ENCODE results near the gene SEMA5A.

Gene SEMA5A

GRCh38 chr5:9314558-9314957 is 231.3 kb downstream of the SEMA5A start:
- DNase-seq = no peak

- no peak for DNase-seq
Observed at GRCh38 chr5:9313751-9314150, 232.1 kb downstream of the SEMA5A start.

GRCh38 chr5:9307150-9307549 is 238.7 kb downstream of the SEMA5A start:
- no peak for DNase-seq

GRCh38 chr5:9302218-9302617 is 243.7 kb downstream of the SEMA5A start:
- DNase-seq = no peak

- DNase-seq = no peak
Observed at GRCh38 chr5:9301200-9301599, 244.7 kb downstream of the SEMA5A start.

- no peak for DNase-seq
Observed at GRCh38 chr5:9297134-9297533, 248.7 kb downstream of the SEMA5A start.

GRCh38 chr5:9295466-9295801 is 250.4 kb downstream of the SEMA5A start:
- no peak for DNase-seq

GRCh38 chr5:9294793-9295465 is 250.9 kb downstream of the SEMA5A start:
- no peak for DNase-seq

- DNase-seq = no peak
Observed at GRCh38 chr5:9288234-9288633, 257.6 kb downstream of the SEMA5A start.

- no peak for DNase-seq
Observed at GRCh38 chr5:9284781-9285307, 261.0 kb downstream of the SEMA5A start.

- DNase-seq = no peak
Observed at GRCh38 chr5:9284272-9284671, 261.6 kb downstream of the SEMA5A start.

- DNase-seq = no peak
Observed at GRCh38 chr5:9283473-9283872, 262.4 kb downstream of the SEMA5A start.

- no peak for DNase-seq
Observed at GRCh38 chr5:9283021-9283420, 262.9 kb downstream of the SEMA5A start.

- DNase-seq = no peak
Observed at GRCh38 chr5:9282211-9282610, 263.7 kb downstream of the SEMA5A start.

GRCh38 chr5:9279774-9280173 is 266.1 kb downstream of the SEMA5A start:
- no peak for DNase-seq

GRCh38 chr5:9278921-9279603 is 266.8 kb downstream of the SEMA5A start:
- no peak for DNase-seq

- DNase-seq = no peak
Observed at GRCh38 chr5:9269014-9269413, 276.9 kb downstream of the SEMA5A start.

- no peak for DNase-seq
Observed at GRCh38 chr5:9268226-9268625, 277.6 kb downstream of the SEMA5A start.

- no peak for DNase-seq
Observed at GRCh38 chr5:9265441-9266287, 280.2 kb downstream of the SEMA5A start.

- no peak for DNase-seq
Observed at GRCh38 chr5:9264301-9264700, 281.6 kb downstream of the SEMA5A start.

- no peak for DNase-seq
Observed at GRCh38 chr5:9263656-9264055, 282.2 kb downstream of the SEMA5A start.

GRCh38 chr5:9251379-9251980 is 294.4 kb downstream of the SEMA5A start:
- DNase-seq = no peak

- DNase-seq = no peak
Observed at GRCh38 chr5:9249231-9249630, 296.6 kb downstream of the SEMA5A start.
